COLO829 (cell line): ENCODE results near the gene RANBP1.

Experiments used
- DNase-seq: peaks from one replicate; pipeline ENCODE4 v3.0.0; 2012; ENCODE audit warnings: low spot score

RANBP1 gene

DNA sequence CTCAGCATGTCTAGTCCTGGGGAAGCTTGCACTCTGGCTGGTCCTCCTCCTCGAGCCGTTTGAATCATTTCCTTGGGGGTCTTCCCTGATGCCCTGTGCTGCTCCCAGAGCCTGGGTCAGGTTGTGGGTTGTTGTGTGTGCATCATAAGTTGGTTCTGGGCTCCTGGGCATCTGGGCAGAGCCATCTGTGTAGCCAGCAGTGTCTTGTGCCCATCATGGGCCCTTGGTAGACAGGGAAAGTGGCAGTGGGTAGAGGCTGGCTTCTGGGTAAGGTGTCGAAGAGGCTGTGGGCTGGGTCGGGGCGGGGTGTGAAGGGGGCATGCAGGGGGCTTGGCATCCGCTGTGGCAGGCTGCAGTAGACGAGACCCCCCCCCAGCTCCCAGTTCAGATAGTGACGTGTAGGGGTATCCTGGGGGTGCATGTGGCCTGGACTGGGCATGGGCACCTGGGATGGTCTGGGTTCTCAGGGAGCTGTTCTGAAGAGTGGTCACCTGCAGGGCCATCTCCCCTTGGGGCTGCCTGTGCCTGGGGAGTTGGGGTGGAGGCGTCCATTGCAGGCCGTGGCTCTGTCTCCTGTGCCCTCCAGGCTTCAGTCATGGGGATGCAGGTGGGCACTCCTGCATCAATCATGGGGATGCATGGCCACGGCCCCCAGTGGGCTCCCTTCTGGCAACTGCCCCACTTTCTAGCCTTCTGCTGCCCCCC is 8.3 kb downstream of the RANBP1 start:
- no peak for DNase-seq

DNA sequence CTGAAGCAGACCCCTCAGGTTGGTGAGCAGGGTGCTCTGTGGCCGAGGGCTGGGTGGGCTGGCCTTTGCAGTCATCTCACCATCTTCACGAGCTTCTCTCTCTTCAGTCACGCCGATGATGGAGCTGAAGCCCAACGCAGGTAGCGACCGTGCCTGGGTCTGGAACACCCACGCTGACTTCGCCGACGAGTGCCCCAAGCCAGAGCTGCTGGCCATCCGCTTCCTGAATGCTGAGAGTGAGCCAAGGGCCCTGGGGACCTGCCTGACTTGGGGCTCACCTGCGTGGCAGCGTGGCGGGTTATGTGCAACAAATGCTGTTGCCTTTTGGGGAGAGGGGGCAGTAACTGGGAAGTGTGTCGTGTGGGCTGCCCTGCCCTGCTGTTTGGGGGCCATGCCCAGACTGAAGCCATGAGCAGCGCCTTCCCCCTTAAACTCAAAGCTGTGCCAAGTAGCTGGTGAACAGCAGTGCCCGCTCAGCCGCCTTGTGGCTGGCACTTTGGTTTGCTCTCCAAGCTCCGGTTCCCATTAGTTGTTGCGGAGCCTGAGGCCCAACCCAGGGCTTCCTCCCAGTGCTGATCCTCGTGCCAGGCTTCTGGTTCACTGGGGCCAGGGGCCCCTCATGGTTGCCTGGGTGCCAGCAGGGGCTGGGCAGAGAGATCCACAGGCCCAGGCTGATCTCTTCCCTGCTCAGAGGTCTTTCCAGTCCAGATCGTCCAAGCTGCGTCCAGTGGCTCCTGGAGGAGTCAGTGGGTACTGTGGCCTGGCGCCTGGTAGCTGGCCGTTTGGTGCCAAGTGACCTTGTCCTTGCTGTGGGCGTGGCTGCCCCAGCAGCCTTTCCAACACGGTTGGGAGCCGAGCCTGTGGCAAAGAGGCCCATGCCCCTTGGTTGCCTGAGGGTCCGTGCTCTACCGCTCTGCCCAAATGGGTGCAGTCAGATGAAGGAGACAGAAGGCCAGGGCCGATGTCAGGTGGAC is 9.6 kb downstream of the RANBP1 start:
- DNase-seq, result no peak

DNA sequence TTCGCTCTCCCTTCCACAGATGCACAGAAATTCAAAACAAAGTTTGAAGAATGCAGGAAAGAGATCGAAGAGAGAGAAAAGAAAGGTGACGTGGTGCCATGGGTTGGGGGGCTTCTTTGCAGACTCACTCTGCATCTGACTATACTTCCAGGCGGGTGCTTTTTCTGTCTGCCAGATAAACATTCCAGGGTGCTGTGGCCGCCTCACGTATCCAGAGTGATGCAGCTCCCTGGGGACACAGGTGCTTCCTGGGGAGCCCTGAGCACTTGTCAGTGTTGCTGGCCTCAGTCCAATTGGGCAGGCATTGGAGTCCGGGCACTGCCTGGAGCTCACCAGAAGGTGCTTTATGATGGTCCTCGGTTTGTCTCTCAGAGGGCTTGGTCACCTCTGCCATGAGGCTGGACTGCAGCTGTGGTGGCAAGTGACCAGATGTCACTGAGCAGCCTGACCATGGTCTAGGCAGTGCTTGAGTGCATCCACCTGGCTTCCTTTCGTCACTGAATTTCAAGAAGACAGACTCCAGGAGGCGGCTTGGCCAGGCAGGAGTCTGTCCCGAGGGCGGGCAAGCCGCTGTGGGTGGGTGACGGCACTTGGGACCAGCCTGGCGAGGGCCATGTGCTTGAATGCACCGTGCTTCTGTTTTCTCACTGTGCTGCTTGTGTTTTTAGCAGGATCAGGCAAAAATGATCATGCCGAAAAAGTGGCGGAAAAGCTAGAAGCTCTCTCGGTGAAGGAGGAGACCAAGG is 10.6 kb downstream of the RANBP1 start:
- DNase-seq, result no peak

DNA sequence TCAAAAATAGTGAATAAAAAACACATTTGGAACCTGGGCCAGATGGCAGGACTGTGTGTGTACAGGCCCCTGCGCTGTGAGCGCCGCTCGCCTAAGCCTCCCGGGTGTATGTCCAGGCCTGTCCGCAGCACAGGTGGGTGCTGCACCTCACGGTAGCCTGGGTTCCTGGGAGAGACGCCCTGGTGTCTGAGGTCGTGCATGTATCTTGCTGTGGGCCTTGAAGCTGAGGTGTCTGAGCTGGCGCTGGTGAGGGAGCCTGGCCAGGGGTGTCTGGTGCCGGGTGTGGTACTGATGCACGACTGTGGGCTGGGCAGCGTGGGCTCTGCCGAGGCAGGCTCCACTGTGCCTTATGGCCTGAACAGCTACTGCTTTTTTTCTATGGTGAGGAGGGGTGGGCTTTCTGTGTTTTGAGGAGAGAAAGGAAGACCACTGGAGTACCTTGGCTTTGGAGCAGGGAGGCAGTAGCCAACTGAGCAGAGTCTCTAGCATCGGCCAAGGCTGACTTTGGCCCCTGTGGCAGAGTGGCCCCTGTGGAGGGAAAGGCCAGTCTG is 11.5 kb downstream of the RANBP1 start:
- DNase-seq, result no peak

DNA sequence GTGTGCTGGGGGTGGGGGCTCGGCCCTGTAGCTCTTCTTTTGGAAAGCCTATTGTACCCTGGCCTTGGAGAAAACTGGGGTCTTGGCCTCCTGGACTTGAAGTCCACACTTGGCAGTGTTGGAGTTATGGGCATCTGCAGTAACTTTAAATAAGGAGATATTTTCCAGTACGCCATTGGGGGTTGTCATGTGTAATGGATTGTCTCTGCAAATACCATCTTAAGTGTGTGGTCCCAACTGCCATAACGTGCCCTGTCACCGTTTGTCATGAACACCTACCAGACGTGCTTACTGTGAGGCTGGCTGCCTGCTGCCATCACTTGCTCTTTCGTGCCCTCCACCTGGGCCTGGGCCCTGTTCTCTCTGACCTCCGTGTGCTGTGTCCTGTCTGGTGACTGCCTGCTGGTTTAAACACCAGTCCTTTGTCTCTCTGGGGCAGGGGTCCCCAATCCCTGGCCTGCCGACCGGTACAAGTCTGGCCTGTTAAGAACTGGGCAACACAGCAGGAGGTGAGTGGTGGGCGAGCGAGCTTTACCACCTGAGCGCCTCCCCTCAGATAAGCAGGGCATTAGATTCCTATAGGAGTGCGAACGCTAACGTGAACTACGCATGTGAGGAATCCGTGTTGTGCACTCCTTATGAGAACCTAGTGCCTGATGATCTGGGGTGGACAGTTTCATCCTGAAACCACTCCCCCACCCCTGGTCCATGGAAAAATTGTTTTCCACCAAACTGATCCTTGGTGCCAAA is 12.1 kb downstream of the RANBP1 start:
- no peak for DNase-seq

DNA sequence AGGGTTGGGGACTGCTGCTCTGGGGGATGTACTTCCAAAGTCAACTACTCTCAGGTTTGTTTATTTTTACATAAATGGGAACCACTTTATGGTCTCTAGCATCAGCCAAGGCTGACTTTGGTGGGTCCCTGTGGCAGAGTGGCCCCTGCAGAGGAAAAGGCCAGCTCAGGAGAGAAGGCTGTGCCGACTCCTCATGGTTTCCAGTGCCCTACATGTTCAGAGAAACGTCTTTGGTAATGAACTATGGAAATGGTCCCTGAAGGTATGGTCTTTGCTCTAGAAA is 12.7 kb downstream of the RANBP1 start:
- DNase-seq, result no peak

DNA sequence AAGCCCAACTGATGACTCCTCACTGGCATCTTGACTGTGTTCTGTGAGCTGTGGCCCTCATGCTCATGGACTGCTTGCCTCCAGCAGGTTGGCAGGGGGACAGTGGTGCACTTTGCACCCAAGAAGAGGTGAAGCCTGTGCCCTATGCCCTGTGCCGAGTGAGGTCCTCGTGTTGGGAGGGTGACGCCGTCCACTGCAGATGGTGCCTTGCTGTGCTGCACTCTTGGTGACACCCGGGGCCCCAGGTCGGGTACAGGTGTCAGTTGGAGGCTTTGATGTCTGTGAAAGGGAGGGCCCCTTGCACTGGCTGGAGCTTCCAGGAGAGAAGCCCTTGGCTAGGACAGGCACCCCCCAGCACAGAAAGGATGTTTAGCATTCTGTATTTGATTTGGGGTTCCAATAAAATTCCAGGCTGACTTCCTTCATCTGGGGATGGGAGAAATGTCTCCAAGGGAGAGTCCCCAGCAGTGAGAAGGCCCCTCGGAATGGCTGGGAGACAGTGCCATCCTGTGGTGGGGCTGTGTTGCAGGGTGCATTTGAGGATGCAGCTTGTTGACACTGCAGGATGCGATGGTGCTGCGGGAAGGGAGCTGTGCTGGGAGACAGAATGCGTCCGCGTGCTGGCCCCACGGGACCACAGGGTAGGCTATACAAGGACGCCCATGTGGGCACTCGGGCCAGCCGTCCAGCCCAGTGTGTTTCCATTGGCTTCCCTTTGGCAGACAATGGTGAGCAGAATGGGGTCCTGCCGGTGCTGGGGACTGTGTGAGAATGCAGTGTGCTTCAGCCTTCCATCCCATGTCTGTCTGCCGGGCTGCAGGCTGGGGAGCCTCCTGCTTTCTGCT is 13.2 kb downstream of the RANBP1 start:
- no peak for DNase-seq

DNA sequence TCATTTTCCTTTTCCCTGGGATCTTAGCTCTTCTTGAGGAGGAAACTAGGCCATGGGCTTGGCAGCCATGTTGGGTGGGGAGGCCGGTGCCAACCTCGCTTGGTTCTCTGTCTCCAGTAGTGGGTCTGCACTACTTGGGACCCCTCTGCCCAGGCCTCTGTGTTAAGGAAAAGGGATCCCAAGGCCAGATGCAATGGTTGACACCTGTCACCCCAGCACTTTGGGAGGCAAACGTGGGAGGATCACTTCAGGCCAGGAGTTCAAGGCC is 13.8 kb downstream of the RANBP1 start:
- DNase-seq, result no peak

DNA sequence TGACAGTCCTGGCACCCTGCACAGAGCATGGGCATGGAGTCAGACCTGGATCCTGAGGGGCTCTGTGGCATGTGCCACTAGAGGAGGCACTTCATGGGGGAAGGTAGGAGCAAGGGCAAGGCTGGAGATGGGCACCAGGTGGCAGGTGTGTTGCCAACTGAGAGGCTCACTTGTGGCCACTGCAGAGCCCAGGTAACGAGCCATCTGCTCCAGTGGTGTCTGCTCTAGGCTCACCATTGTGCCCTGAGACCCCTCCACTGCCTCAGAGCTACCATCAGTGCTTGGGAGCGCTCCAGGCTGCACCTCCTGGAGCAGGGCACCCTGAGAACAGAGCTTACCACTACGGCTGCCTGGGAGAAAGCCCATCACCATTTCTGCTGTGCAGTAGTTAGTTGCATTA is 14.4 kb downstream of the RANBP1 start:
- no peak for DNase-seq

DNA sequence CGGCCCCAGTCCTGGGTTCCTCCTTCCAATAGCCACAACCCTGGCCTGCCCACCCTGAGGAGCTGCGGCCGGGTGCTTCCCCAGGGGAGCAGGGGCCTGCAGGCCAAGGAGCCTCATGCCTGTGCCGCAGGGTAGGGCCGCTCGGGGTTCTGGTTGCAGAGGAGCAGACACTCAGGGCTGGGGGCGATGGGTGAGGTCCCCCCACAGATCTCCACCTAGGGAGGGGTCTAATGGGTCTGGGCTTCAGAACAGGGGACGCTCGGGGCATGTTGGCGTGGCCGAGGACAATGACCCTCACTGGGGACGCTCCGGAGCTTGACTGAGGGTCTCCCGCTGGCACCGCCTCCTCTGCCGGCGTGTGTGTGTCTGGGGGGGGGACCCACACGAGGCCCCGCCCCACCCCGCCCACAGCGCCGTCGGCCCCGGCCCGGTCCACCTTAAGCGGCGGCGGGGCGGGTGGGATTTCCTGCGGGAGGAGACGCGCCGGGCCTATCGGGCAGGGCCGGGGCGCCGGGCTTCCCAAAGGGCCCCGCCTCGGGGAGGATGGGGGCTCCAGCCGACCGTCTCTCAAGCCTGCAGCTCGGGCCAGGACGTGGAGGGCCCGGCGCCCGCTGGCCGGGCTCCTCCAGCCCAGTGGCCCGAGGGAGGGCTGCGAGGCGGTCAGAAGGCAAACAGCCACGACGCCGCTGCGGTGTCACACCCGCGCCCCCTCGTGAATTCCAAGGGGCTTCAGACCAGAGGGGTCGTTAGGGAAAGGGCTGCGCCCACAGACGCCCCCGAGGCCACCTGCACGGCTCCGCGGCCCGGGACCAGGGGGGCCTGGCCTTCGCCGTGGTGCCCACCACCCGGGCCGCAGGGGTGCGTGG is 15.1 kb downstream of the RANBP1 start:
- DNase-seq, result no peak

DNA sequence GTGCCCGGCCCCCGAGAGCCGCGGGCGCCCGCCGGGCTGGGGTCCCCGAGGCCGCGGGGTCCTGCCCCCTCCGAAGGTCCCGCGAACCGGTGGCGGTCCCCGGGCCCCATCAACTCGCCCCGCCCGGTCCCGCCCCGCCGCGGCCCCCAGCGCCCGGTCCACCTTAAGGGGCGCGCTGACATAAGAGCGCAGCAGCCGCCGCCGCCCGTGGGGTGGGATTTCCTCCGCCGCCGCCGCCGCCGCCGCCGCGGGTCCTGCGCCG is 15.6 kb downstream of the RANBP1 start, which contains the start of gene ZDHHC8:
Gene ZDHHC8 (plus strand): TSS at position 208 of the 262 bp plus-strand sequence. CDS start 144 bp downstream, outside the sequence.
- DNase-seq, result no peak

DNA sequence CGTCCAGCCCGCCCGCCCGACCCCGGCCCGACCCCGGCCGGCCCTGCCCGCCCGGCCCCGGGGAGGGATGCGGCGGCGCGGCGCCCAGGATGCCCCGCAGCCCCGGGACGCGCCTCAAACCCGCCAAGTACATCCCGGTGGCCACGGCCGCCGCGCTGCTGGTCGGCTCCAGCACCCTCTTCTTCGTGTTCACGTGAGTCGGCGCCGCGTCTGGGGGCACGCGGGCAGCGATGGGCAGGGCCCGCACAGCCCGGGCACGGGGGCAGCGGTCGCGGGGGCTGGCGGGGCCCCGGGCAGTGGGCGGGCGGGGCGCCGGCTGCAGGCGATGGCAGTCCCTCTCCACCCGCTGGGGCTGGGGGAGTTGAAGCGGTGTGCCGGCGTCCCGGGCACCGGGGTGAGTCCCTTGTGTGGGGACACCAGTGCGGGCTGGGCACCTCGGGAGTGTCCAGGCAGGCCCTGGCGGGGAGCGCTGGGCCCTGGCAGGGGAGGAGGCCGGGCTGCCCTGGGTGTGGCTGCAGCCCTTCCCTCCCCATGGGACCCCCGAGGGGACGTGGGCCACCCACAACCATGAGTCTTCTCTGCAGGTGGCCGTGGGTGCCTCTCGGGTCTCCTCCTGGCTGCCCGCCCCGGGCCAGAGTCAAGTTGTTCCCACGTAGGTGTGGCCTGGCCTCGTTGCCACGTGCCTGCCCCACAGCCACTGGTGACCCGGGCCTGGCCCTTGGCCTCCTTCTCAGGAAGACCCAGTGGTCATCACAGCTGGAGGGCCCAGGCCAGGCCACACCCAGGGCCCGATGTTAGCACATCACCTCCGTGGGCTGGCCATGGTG is 16.2 kb downstream of the RANBP1 start:
- DNase-seq, result no peak

DNA sequence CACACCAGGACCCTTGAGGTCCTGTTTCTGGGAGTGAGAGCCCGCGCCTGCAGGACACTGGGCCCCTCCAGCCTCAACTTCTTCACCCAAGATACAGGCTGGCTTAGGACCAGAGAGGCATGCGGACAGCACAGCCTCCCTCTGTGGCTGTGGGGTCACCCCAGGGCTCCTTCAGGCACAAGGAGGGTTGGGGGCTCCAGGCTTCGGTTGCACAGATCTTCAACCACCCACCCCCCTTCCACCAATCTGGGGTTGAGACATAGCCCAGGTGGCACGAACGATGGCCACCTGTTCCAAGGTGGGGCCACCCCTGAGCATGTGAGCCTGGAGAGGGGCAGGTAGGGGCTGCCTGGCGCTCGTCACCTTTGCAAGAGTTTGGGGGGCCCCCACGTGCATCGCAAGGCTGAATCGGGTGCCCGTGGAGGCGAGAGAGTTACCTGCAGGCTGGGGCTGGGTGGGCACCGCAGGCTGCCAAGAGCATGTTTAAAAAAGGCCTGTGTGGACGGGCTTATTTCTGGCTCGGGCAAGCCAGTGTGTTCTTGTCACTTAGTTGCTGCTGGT is 16.9 kb downstream of the RANBP1 start:
- no peak for DNase-seq

DNA sequence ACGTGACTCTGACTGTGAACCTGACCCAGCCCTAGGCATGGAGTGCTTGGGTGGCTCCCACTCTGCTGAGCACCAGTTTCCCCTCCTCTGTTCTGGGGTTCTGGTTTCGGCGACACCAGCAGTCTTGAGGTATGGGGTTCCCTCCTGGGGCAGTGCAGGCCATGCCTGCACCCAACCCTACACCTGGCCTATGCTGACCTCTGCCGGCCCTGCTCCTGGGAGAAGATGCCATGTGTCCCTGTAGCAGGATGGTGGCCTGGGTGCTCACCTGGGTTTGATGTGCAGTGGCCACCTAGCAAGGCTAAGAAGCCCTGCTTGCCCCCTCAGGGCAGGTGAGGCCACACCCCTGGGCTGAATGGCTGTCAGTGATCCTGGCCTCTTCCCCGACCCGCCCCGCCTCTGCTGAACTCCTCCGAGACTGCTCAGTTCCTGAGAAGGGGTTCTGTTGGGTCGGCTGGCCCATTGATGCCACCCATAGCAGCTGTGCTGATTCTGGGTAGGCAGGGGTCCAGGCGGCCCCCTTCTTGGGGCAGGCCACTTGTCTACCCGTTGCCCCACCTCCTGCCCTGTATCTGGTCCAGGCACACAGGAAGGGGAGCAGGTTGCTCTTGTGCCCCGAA is 18.1 kb downstream of the RANBP1 start:
- DNase-seq, result no peak

DNA sequence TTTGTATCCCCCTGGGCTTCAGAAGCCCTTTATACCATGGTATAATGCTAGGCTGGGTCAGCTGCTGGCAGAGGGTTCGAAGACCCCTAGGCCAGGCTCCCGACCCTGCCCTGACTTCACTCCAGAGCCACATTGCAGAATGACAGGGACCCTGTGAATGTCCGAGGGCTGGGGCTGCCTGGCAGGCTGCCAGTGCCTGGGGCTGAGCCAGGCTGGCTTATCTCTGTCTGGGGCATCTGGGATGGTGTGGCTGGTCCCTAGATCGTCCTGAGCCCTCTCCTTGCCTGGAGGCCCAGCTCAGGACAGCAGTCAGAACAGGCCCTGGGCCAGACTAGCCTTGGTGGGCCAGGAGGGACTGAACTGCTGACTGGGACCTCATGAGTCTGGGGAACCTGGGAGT is 19.4 kb downstream of the RANBP1 start:
- no peak for DNase-seq

DNA sequence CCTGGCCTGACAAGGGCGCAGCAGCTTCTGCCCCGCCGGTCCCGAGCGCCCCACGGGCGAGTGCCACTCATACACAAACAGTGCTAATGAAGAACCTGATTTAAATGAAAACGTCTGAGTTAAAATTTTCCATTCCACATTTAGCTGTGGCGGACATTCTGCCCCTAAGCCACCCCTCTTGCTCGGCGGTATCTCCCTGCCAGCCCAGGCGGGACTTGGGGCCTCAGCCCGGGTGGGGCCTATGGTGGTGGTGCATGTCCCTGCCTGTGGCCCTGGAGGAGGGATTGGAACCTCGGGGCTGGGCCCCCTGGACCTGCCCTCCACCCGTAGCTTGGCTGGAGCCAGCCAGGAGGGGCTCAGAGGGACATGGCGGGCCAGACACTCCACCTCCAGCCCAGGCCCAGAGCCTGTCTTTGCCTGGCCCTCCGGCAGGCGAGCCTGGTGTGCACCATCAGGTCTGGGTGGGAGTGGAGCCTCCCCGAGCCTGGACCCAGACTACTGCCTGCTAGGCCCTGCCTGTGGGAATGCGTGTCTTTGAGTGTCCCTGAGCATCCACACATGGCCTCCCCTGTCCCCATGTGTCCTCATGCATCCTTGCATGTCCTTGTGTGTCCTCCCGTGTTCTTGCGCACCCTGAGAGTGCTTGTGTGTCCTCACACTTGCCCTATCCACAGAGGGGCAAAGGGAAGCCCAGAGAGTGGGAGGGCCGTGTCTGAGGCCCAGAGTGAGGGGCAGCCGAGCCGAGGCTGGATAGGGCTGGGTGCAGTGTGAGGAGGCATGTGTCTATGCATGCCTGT is 20.1 kb downstream of the RANBP1 start:
- no peak for DNase-seq

DNA sequence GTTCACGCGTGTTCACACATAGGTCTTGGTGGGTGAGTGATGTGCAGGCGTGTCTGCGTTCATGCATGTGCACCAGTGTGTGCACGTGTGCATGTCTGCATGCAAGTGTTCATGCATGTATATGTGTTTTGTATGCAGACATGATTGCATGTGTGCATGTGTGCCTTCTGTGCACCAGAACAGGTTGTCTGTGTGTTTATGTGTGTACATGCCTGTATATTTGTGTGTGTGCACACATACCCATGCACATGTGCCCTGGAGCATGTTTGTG is 20.6 kb downstream of the RANBP1 start:
- DNase-seq, result no peak

DNA sequence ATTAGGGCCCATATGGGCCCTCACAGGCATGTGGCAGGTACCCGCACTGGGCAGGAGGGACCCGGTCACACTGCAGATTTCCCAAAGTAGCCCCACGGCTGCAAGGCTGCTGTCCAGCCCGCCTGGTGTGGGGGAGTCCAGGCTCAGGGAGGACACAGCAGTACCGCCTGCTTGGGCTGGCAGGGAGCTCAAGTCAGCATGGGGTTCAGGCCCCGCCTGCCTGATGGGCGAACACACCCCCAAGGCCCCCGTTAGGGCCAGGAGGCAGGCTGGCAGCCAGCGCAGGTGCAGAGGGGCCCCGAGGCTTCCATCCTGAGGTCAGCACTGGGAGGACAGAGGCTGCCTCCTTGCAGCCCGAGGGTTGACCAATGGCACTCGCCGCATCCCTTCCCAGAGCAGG is 21.2 kb downstream of the RANBP1 start:
- no peak for DNase-seq
